Left colon (tissue), 2 donors: ENCODE measurements around the gene MDM4. TPM values are rescaled to one million over a fixed set of nuclear protein-coding genes. Genes with fewer than 3 reads are reported as not detected.
A peak's percentile ranks its signal among the peaks of the same experiment; 100 is the strongest.

Experiments
- ATAC-seq: fragments of 200-7000 bp; cut with Tn5 transposase; one replicate; pipeline ENCODE4 v1.9.1; 2020; ENCODE audit warnings: mild to moderate bottlenecking, moderate library complexity
- DNase-seq, 2 donors: peaks; one replicate each; pipeline ENCODE4 v3.0.0-alpha.2; 2020
- intact Hi-C, 2 donors: fragments of 100-400 bp; cut with DNase I in 1 of 2; cut with micrococcal nuclease in 1 of 2; formaldehyde crosslinking; loops; one replicate each; pipeline versions ENCODE4 v1.11.2 to v1.14.0; 2022; cut with DNase I, micrococcal nuclease
- long read RNA-seq: library from polyadenylated mRNA; unstranded; transcript quantifications from one replicate; pipeline ENCODE4 v2.0.0, GENCODE V29; 2021
- total RNA-seq, 2 donors: library from RNA; stranded (reverse); fragmentation: NEBNext Ultra II Directional; extraction: Animal tissue kit (Norgen Biotek cat#: 25700); gene quantifications; one replicate each; pipeline ENCODE4 v1.2.1, GENCODE V29; 2021
- donor health status: DM: no; HTN: no; CAD: no.
- donor health status: DM: yes; HTN: yes; CAD: no.

The MDM4 gene, protein sequence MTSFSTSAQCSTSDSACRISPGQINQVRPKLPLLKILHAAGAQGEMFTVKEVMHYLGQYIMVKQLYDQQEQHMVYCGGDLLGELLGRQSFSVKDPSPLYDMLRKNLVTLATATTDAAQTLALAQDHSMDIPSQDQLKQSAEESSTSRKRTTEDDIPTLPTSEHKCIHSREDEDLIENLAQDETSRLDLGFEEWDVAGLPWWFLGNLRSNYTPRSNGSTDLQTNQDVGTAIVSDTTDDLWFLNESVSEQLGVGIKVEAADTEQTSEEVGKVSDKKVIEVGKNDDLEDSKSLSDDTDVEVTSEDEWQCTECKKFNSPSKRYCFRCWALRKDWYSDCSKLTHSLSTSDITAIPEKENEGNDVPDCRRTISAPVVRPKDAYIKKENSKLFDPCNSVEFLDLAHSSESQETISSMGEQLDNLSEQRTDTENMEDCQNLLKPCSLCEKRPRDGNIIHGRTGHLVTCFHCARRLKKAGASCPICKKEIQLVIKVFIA
- total RNA-seq: 10 to 100 TPM; 47.8 to 64.2 TPM
- long read RNA-seq, partial matches to known transcripts: 1 of 3 reads
- long read RNA-seq, other reads (novel, unspliced or antisense): 2 of 3 reads

DNA sequence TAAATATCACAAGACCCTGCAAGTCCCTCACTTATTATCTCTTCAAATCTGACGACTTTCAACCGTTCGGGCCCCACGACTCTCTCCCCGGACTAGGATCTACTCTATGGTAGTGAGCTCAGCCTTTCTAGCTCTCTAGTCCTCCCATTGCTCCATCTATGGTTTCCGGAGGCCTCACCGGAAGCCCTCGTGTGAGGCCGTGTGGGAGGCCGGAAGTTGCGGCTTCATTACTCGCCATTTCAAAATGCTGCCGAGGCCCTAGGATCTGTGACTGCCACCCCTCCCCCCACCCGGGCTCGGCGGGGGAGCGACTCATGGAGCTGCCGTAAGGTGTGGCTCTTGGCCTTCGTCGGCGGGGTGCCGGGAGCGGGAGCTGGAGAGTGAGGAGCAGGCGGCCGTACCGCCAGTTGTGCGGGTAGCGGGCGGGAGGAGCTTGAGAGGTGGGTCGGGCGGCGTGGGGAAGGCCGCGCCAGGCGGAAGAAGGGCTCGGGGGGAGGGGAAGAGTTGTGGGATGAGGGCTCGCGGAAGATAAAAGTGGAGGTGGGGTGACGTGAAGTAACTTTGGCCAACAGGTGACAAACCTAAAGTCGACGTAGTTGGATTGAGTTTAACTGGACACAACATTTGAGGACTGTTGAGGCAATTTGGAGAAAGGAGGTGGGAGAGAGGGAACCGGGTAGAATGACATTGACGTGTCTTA, at the start of gene MDM4:
TSS of gene MDM4 (plus strand) at position 227 of the 700 bp plus-strand sequence. CDS start 9,113 bp downstream, outside the sequence.
- DNase-seq (peak; percentile 92), ATAC-seq (peak; percentile 96)
- intact Hi-C loops: no loop called here

DNA sequence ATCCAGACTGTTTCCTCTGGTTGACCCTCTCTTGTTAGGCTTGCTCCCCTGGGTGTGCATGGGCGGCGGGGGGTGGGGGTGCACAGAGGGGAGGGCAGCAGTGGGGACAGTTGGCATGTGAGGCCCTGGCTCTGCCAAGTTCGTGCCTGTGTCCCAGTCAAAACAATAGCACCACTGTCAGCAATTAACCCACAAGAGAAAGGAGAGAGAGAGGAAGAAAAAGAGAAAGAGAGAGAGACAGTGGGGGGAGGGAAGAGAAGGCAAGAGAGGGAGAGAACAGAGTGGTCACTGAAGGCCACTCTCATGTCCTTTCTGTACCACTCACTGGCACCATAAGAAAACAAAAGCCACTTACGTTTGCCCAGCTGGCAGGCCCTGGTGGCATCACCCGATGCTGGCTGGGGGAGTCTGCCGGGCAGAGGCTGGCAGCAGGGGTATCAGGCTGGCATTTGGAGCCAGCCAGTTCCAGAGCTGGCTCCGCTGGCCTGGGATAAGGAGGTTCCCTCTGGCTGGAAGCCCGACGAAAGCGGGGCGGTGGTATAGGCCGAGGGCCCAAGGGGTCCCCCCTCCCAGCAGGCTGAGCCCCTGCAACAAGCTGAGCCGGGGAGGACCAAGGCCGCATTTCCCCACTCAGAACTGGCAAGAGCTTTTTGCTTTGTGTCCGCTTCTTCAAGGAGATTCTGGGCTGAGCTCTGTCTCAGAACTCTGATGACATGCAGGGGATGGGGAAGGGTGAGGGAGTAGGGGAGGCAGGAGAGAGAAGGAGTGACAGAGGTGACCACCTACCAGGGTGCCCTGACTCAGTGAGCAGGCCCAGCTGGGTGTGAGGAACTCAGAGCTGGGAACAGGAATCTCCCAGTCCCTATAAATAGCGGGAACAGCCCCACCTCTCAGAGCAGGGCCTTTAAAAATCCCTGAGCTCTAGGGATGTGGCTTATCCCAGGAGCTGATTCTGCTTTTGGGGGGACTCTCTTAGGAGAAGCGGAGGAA, 49.5 kb upstream of the MDM4 start:
- intact Hi-C loops: no loop called here
- DNase-seq (no peak), ATAC-seq (no peak)

DNA sequence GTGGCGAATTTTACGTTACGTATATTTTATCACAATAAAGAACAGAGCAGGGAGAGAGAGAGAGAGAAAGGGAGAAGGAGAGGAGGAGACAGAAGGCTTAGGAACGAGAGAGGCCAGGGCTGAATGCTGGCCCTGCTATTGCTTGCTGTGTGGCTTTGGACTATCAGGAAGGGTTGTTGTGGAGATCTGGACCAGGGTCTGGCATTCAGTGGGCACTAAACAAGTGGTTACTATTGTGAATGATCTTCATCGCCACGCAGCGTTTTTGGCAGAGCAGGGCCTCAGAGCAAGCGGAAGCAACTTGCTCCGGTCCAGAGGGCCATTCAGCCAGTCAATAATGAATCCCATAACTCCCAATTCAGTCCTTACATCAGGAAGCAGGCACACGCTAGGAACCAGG, 48.0 kb upstream of the MDM4 start:
- ATAC-seq (no peak), DNase-seq (no peak)
- intact Hi-C loops: no loop called here

DNA sequence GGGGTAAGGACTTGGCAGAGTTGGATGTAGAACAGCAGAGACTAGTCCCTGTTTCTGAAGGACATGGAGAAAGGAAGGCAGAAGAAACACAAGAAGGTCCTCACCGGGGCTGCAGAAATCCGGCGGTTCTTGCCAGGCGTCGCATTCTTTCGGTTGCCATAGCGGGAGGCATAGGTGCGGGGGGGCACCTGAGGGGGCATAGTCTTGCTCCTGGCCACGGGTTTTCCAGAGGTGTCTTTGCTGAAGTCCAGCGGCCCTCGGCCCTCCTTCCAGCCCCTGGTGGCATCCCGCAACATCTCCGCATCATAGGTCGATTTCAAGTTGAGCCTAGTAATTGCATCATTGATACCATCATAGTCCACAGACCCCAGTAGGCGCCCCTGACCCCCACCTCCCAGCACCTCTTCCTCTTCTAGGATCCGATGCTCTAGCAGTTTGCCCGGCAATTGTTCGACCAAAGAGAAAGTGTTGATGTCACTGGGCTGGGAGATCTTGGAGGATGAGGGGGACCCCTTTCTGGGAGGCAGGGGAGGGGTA, 47.4 kb upstream of the MDM4 start:
- DNase-seq (no peak), ATAC-seq (no peak)
- intact Hi-C loops: no loop called here

GRCh38 chr1:204469304-204469703, 46.9 kb upstream of the MDM4 start:
- no peak for ATAC-seq
- intact Hi-C loops: no loop called here
- no peak for DNase-seq

DNA sequence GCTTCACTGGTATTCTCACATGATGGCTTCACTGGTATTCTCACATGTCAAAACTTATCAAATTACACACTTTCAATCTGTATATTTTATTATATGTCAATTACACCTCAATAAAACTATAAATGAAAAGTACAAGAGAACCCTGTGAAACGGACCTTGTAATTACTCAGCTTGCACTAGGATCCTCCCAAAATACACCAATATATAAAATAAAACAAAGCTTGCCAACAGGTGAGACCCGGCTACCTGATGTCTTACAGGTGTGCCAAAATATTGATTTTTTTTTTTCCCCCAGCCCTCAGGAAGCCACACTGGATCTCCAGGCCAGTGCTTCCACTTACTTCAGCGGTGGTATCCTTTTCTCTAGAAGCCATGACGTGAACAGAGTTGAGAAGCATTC, 44.5 kb upstream of the MDM4 start:
- no peak for DNase-seq
- peak; percentile 71 for ATAC-seq
- intact Hi-C loops: no loop called here

DNA sequence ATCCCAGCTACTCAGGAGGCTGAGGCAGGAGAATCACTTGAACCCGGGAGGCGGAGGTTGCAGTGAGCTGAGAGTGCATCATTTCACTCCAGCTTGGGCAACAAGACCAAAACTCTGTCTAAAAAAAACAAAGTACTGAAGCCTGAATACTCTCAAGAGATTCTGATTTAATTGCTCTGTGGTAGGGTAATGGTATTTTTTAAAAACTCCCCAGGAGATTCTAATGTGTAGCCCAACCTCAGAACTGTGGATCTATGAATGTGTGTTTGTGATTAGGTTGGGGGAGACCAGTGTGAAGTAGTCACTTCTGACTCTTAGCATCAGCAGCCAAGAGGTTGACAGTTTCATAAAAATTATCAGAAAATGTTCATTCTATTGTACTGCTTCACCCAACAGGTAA, 43.5 kb upstream of the MDM4 start:
- DNase-seq (no peak), ATAC-seq (no peak)
- intact Hi-C loops: no loop called here

DNA sequence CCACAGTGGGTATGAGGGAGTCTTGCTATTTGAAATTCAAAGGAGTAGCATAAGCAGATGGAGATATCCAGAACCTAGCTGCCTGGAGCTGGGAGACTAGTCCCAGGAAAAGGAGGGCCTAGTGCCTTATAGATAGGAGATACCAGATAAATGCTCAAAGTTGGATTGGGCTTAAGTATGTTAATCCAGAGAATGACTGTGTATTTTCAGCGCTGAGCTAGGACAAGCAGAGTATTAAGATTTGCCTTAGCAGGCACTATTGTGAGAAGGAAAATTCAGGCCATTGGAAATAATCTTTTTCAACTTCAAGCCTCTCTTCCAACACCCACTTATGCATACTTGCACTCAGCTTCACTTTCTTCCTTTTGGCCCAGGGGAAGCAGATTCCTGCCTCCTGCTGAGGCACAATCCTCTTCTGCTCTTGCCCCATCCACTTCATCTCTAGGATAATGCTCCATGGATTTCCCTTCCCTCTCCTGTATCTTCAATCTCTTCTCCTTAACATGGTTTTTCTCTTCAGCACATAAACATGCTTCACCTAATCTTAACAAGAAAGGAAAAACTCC, 42.7 kb upstream of the MDM4 start:
- ATAC-seq (no peak), DNase-seq (no peak)
- intact Hi-C loops: no loop called here

- intact Hi-C loops: no loop called here
- ATAC-seq: no peak
- DNase-seq: no peak
Measured at GRCh38 chr1:204475656-204476432, 40.4 kb upstream of the MDM4 start.

DNA sequence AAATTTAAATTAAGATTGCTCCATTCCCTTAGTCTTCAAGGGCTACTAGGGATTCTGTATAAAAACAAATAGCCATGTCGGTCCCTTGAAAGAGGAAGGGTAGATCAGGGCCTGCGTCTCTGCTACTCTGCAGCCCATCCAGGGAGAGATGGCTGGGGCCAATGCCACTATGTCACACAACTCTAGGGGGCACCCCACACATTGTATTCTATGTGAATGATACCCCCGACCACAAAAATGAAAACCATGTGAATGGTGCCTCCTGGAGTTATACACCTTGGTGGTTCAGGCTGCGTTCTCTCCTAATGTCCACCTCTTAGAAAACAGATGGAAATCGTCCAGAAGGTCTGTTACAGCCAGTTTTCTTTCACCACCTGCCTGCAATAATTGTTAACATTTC, 39.6 kb upstream of the MDM4 start:
- DNase-seq (no peak), ATAC-seq (no peak)
- intact Hi-C loops: no loop called here

DNA sequence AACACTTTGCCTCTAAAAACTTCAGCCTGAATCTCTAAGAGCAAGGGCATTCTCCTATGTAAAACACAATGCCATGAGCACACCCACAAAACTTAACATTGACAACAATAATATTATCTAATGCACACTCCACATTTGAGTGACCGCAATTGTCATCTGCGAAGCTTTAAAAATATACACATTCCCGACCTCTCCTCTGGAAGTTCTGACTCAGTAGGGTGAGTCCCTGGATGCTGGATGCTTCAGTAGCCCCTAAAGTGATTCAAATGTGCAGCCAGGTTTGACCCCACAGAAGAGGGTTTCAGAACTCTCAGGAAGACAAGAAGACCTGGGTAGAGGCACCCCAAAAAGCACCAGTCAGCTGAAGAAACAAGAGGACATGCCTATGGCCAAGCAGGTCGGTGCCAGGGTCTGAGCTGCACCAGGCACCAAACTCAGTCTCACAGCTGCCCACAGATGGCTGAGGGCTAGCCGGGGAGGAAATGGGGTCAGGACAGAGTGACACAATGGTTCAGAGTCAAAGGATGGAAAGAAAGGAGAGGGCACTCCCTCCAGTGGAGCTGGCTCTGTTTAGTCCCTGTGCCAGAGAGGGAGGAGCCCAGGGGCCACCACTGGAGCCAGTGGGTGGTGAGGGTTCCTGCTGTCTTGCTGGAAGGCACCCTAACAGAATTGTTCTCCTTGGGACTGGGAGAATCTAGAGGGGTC, 39.0 kb upstream of the MDM4 start:
- DNase-seq (peak; percentile 47 to 59), ATAC-seq (peak; percentile 72)
- intact Hi-C loops: no loop called here

- intact Hi-C loops: no loop called here
- DNase-seq (no peak), ATAC-seq (no peak)
Measured at GRCh38 chr1:204478172-204478899, 37.9 kb upstream of the MDM4 start.

DNA sequence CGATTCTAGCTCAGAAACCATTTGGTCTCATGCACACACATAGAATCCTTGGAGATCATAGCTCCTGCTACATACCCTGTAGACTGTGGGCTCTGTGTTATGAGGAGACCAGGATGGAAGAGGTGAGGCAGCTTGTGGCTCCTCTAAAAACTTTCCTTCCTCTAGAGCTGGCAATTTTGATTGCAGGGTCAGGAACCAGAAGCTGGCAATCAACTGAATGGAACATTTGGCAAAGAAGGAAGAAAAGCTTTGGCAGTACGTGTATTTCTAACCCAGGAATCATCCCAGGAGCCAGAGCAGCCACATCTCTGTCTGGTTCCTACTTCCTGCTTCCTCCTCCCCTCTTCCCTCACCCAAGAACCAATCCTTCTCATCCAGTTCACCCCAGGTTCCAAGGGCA, 37.3 kb upstream of the MDM4 start:
- DNase-seq: no peak
- ATAC-seq: peak; percentile 49
- intact Hi-C loops: no loop called here

- intact Hi-C loops: no loop called here
- ATAC-seq: peak; percentile 81
- peak; percentile 49 to 76 for DNase-seq
Measured at GRCh38 chr1:204479387-204480136, 36.6 kb upstream of the MDM4 start.

- DNase-seq: no peak
Measured at GRCh38 chr1:204480515-204480914, 35.7 kb upstream of the MDM4 start.

DNA sequence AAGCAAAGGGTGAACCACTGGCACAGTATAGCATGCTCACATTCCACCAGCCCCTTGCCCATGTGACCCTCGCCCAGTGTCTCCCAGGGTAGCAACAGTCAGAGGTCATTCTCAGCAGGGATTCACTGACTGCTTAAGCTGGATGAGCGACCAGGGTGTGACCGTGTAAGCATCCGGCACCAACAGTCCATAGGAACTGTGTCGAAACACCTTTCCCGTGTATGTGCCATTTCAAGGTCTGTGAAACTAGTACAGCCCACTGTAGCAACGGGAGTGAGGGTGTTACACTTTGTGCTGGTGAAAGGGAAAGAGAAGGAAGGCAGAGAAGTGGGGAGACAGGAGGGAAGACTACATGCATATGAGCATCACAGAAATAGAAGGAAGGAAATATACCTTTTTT, 32.4 kb upstream of the MDM4 start:
- no peak for DNase-seq
- ATAC-seq: no peak
- intact Hi-C loops: no loop called here

More at GRCh38 chr1:204480515-204480914, 35.7 kb upstream of the MDM4 start:
- intact Hi-C loops: no loop called here
- ATAC-seq: no peak
